ENCODE results near the gene ACP3.

GRCh38 chr3:132289316-132289715 is 27.9 kb upstream of the ACP3 start:
- TF ChIP-seq, protein P1, sequence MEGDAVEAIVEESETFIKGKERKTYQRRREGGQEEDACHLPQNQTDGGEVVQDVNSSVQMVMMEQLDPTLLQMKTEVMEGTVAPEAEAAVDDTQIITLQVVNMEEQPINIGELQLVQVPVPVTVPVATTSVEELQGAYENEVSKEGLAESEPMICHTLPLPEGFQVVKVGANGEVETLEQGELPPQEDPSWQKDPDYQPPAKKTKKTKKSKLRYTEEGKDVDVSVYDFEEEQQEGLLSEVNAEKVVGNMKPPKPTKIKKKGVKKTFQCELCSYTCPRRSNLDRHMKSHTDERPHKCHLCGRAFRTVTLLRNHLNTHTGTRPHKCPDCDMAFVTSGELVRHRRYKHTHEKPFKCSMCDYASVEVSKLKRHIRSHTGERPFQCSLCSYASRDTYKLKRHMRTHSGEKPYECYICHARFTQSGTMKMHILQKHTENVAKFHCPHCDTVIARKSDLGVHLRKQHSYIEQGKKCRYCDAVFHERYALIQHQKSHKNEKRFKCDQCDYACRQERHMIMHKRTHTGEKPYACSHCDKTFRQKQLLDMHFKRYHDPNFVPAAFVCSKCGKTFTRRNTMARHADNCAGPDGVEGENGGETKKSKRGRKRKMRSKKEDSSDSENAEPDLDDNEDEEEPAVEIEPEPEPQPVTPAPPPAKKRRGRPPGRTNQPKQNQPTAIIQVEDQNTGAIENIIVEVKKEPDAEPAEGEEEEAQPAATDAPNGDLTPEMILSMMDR (conservative IDR thresholded peaks at IDR 0.05; ENCODE audit: low read depth, low read length) = no peak
- no peak for TF ChIP-seq MAFK (IDR thresholded peaks at IDR 0.05; ENCODE audit: low read depth, low read length)
- no peak for TF ChIP-seq POLR2A (IDR thresholded peaks at IDR 0.05; ENCODE audit: low read depth, low read length)
- TF ChIP-seq USF2 (IDR thresholded peaks at IDR 0.05; ENCODE audit: low read depth, low read length) = no peak
